ENCODE measurements around the gene SV2B. TPM values are rescaled to one million over a fixed set of nuclear protein-coding genes. Genes with fewer than 3 reads are reported as not detected.

SV2B gene
- total and polyA plus RNA-seq, 2 experiments from 2014 or later, result 0.06 to 0.76 TPM

DNA sequence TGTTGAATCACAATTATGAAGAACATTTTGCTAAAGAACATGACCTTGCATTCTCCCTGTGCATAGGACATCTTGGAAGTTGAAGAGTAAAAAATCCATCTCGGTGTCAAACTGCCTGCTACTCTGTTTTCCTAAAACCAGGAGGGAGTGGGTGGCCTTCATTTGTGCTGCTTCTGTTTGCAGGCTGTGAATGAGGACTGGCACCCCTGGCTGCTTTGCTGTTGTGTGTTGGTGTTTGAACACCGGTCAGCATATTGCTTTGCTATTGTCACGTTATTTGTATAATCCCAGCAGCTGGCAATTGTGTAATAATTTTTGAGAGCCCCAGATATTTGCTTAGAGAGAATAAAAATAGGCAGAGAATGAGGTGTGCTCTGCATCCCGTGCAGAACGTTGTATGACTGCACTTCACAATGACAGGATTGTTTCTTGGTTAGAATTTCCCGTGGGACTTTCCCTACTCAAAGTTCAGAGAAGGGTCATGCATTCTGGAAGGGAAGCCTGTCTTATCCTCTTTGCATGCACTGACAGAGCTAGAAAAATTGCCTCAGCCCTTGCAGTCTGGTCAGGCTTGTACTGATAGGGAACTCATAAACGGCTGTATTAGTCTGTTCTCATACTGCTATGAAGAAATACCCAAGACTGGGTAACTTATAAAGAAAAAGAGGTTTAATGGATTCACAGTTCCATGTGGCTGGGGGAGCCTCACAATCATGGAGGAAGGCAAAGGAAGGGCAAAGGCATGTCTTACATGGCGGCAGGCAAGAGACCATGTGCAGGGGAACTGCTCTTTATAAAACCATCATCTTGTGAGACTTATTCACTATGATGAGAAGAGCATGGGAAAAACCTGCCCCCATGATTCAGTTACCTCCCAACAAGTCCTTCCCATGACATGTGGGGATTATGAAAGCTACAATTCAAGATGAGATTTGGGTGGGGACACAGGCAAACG is 16.3 kb downstream of the SV2B start:
- Mint-ChIP-seq H3K4me1 (peaks cover 5% of the 10 kb centered on the region), H3K4me3 (no peak overlapping the region), H3K9me3 (peaks cover 3% of the 10 kb centered on the region; the same call in 1 of the 3 replicates), H3K36me3 (ENCODE audit: low read depth) (no peaks in the 10 kb centered on the region), H3K27me3 (ENCODE audit: insufficient read depth, low read depth, poor library complexity) (no peaks in the 10 kb centered on the region), H3K27ac (no peak overlapping the region)
- H3K27me3 ChIP-seq (ENCODE audit: insufficient read depth), result no peaks in the 10 kb centered on the region
- H3K4me2 ChIP-seq, result no peak overlapping the region
- no peaks in the 10 kb centered on the region for H3K9me2 ChIP-seq (ENCODE audit: insufficient read depth)
- DNase-seq (ENCODE audit: low spot score) (no peak), ATAC-seq (no peak)
- TF ChIP-seq, protein P1, sequence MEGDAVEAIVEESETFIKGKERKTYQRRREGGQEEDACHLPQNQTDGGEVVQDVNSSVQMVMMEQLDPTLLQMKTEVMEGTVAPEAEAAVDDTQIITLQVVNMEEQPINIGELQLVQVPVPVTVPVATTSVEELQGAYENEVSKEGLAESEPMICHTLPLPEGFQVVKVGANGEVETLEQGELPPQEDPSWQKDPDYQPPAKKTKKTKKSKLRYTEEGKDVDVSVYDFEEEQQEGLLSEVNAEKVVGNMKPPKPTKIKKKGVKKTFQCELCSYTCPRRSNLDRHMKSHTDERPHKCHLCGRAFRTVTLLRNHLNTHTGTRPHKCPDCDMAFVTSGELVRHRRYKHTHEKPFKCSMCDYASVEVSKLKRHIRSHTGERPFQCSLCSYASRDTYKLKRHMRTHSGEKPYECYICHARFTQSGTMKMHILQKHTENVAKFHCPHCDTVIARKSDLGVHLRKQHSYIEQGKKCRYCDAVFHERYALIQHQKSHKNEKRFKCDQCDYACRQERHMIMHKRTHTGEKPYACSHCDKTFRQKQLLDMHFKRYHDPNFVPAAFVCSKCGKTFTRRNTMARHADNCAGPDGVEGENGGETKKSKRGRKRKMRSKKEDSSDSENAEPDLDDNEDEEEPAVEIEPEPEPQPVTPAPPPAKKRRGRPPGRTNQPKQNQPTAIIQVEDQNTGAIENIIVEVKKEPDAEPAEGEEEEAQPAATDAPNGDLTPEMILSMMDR (conservative IDR thresholded peaks at IDR 0.05; ENCODE audit: low read depth in 2 of 2), result no peak
- TF ChIP-seq, protein P2, sequence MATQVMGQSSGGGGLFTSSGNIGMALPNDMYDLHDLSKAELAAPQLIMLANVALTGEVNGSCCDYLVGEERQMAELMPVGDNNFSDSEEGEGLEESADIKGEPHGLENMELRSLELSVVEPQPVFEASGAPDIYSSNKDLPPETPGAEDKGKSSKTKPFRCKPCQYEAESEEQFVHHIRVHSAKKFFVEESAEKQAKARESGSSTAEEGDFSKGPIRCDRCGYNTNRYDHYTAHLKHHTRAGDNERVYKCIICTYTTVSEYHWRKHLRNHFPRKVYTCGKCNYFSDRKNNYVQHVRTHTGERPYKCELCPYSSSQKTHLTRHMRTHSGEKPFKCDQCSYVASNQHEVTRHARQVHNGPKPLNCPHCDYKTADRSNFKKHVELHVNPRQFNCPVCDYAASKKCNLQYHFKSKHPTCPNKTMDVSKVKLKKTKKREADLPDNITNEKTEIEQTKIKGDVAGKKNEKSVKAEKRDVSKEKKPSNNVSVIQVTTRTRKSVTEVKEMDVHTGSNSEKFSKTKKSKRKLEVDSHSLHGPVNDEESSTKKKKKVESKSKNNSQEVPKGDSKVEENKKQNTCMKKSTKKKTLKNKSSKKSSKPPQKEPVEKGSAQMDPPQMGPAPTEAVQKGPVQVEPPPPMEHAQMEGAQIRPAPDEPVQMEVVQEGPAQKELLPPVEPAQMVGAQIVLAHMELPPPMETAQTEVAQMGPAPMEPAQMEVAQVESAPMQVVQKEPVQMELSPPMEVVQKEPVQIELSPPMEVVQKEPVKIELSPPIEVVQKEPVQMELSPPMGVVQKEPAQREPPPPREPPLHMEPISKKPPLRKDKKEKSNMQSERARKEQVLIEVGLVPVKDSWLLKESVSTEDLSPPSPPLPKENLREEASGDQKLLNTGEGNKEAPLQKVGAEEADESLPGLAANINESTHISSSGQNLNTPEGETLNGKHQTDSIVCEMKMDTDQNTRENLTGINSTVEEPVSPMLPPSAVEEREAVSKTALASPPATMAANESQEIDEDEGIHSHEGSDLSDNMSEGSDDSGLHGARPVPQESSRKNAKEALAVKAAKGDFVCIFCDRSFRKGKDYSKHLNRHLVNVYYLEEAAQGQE (IDR thresholded peaks at IDR 0.05; ENCODE audit: unreplicated experiment), result no peak
- TF ChIP-seq JUNB (IDR thresholded peaks at IDR 0.05; ENCODE audit: unreplicated experiment), result no peak
- no peak for TF ChIP-seq CREB1 (CRISPR knock-in tag; IDR thresholded peaks at IDR 0.05; ENCODE audit: low read depth)
- TF ChIP-seq, protein P3, sequence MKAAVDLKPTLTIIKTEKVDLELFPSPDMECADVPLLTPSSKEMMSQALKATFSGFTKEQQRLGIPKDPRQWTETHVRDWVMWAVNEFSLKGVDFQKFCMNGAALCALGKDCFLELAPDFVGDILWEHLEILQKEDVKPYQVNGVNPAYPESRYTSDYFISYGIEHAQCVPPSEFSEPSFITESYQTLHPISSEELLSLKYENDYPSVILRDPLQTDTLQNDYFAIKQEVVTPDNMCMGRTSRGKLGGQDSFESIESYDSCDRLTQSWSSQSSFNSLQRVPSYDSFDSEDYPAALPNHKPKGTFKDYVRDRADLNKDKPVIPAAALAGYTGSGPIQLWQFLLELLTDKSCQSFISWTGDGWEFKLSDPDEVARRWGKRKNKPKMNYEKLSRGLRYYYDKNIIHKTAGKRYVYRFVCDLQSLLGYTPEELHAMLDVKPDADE (IDR thresholded peaks at IDR 0.05), result no peak
- TF ChIP-seq EZH2phosphoT487 (IDR thresholded peaks at IDR 0.05; ENCODE audit: unreplicated experiment), result no peak
- TF ChIP-seq NANOG (IDR thresholded peaks at IDR 0.05; ENCODE audit: borderline replicate concordance), result no peak
- no peak for TF ChIP-seq ZNF114 (CRISPR knock-in tag; IDR thresholded peaks at IDR 0.05)
- TF ChIP-seq ZNF331 (CRISPR knock-in tag; IDR thresholded peaks at IDR 0.05; ENCODE audit: low read depth), result no peak
- TF ChIP-seq, protein P4, sequence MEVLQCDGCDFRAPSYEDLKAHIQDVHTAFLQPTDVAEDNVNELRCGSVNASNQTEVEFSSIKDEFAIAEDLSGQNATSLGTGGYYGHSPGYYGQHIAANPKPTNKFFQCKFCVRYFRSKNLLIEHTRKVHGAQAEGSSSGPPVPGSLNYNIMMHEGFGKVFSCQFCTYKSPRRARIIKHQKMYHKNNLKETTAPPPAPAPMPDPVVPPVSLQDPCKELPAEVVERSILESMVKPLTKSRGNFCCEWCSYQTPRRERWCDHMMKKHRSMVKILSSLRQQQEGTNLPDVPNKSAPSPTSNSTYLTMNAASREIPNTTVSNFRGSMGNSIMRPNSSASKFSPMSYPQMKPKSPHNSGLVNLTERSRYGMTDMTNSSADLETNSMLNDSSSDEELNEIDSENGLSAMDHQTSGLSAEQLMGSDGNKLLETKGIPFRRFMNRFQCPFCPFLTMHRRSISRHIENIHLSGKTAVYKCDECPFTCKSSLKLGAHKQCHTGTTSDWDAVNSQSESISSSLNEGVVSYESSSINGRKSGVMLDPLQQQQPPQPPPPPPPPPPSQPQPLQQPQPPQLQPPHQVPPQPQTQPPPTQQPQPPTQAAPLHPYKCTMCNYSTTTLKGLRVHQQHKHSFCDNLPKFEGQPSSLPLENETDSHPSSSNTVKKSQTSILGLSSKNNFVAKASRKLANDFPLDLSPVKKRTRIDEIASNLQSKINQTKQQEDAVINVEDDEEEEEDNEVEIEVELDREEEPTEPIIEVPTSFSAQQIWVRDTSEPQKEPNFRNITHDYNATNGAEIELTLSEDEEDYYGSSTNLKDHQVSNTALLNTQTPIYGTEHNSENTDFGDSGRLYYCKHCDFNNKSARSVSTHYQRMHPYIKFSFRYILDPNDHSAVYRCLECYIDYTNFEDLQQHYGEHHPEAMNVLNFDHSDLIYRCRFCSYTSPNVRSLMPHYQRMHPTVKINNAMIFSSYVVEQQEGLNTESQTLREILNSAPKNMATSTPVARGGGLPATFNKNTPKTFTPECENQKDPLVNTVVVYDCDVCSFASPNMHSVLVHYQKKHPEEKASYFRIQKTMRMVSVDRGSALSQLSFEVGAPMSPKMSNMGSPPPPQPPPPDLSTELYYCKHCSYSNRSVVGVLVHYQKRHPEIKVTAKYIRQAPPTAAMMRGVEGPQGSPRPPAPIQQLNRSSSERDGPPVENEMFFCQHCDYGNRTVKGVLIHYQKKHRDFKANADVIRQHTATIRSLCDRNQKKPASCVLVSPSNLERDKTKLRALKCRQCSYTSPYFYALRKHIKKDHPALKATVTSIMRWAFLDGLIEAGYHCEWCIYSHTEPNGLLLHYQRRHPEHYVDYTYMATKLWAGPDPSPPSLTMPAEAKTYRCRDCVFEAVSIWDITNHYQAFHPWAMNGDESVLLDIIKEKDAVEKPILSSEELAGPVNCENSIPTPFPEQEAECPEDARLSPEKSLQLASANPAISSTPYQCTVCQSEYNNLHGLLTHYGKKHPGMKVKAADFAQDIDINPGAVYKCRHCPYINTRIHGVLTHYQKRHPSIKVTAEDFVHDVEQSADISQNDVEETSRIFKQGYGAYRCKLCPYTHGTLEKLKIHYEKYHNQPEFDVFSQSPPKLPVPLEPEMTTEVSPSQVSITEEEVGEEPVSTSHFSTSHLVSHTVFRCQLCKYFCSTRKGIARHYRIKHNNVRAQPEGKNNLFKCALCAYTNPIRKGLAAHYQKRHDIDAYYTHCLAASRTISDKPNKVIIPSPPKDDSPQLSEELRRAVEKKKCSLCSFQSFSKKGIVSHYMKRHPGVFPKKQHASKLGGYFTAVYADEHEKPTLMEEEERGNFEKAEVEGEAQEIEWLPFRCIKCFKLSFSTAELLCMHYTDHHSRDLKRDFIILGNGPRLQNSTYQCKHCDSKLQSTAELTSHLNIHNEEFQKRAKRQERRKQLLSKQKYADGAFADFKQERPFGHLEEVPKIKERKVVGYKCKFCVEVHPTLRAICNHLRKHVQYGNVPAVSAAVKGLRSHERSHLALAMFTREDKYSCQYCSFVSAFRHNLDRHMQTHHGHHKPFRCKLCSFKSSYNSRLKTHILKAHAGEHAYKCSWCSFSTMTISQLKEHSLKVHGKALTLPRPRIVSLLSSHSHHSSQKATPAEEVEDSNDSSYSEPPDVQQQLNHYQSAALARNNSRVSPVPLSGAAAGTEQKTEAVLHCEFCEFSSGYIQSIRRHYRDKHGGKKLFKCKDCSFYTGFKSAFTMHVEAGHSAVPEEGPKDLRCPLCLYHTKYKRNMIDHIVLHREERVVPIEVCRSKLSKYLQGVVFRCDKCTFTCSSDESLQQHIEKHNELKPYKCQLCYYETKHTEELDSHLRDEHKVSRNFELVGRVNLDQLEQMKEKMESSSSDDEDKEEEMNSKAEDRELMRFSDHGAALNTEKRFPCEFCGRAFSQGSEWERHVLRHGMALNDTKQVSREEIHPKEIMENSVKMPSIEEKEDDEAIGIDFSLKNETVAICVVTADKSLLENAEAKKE (CRISPR knock-in tag; IDR thresholded peaks at IDR 0.05), result no peak
- no peaks in the 10 kb centered on the region for H3K79me2 ChIP-seq (replicated peaks; ENCODE audit: insufficient read depth)
- no peaks in the 10 kb centered on the region for H3K36me3 ChIP-seq (ENCODE audit: insufficient read depth)
- no peak overlapping the region for H2AFZ ChIP-seq
- H3K4me1 ChIP-seq (ENCODE audit: insufficient read depth), result peaks cover 6% of the 10 kb centered on the region
- H3K27ac ChIP-seq (ENCODE audit: low read depth), result no peak overlapping the region
- no peaks in the 10 kb centered on the region for H4K20me1 ChIP-seq (replicated peaks; ENCODE audit: insufficient read depth)
- no peaks in the 10 kb centered on the region for H3F3A ChIP-seq (replicated peaks; ENCODE audit: low read depth)
- H3K4me3 ChIP-seq, result no peak overlapping the region
